Motor neuron (in vitro differentiated cells): ENCODE data around the gene SNAP23. TPM values are rescaled to one million over a fixed set of nuclear protein-coding genes. Genes with fewer than 3 reads are reported as not detected.

Experiments used
- ATAC-seq, 8 experiments: fragments of 200-7000 bp; cut with Tn5 transposase; replicated peaks in 6 of 8; 2 replicates each; pipeline ENCODE4 v1.8.0; 2021; ENCODE audit warnings: mild to moderate bottlenecking in 8 of 8, moderate library complexity in 8 of 8
- H3K27ac ChIP-seq, 2 donors: fragments of 250-450 bp; sonication (Bioruptor Pico); 2 replicates each; pipeline ENCODE4 v1.9.0; 2021; ENCODE audit warnings: antibody characterized with exemption in 2 of 2, mild to moderate bottlenecking in 2 of 2, moderate library complexity in 1 of 2
- H3K4me1 ChIP-seq, 2 donors: fragments of 250-450 bp; sonication (Bioruptor Pico); replicated peaks in 1 of 2; 2 replicates each; pipeline ENCODE4 v1.6.1; 2021; ENCODE audit warnings: antibody characterized with exemption in 2 of 2, mild to moderate bottlenecking in 2 of 2, moderate library complexity in 1 of 2
- H3K4me3 ChIP-seq, 5 donors: fragments of 250-450 bp; sonication (Bioruptor Pico); 2 replicates each; pipeline ENCODE4 v1.9.0; 2021; ENCODE audit warnings: antibody characterized with exemption in 5 of 5, mild to moderate bottlenecking in 5 of 5, moderate library complexity in 4 of 5
- WGBS, 10 experiments: fragments of 450-650 bp; shearing (Covaris generic); methylation state at CpG; one replicate each; pipeline ENCODE4 v1.0.0; 2022; 5-methylcytosine and 5-hydroxymethylcytosine counted together
- in situ Hi-C, 9 experiments: fragments of 400-800 bp; cut with MboI; loops; one replicate each; pipeline ENCODE4 v1.15.0; 2021; ENCODE audit warnings: low sequenced_read_pairs in 9 of 9, low pct_unique_long_range_greater_than_20kb in 2 of 9; ENCODE audit not compliant: unreplicated experiment in 9 of 9
- total RNA-seq, 8 experiments: library from RNA; unstranded; fragments of 300-600 nt; gene quantifications; 2 replicates each; pipeline versions ENCODE4 v1.2.3 to v1.2.4, GENCODE V29; 2022

Gene SNAP23
- total RNA-seq, 8 experiments from 2014 or later, result 5.6 to 72.9 (median 23.3) TPM

DNA sequence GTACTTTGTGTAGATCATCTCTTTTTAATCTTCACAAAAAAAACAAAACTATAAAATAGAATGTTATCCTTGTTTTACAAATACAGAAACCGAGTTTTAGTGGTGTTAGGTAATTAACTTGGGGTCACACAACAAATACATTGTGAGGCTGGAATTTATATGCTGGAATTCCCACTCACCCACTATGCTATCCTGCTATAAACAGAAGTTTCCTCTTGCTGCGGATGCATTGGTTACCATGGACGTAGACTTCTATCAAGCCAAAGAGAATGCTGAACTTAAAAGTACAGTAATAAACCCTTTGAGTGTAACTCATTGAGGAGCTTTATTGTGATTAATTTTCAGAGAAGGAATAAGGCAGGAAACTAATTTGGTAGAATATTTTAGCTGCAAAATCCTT is 9.2 kb downstream of the SNAP23 start:
- no peaks in the 10 kb centered on the region for H3K4me1 ChIP-seq
- no peak overlapping the region for H3K4me3 ChIP-seq
- no peak overlapping the region for H3K27ac ChIP-seq
- WGBS, 10 experiments, result 39 to 100% (median 79%) methylated on average over 1 to 3 of the region's 3 CpGs
- ATAC-seq, result no peak
- in situ Hi-C loops, result no loop called here

DNA sequence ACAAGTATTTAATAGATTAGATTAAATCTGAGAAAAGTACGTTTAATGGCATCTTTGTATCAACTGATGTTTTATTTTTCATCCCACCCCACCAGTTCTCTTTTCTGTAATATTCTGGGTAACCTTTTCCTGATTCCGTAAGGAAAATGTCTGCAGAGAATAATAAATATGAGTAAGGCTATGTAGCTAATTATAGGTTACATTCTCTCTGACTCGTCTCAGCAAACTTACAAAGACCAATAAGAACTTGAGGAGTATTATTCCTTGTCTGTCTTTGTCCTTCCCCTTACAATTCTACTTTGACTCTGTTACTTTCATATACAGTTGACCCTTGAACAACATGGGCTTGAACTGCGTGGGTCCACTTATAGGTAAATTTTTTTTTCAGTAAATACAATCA is 12.1 kb downstream of the SNAP23 start:
- 78 to 100% (median 87%) methylated on average over 1 to 4 of the region's 4 CpGs; no CpG with 5 or more reads in 2 of the 10 experiments for WGBS, 10 experiments
- no peak overlapping the region for H3K27ac ChIP-seq
- in situ Hi-C loops, result no loop called here
- no peaks in the 10 kb centered on the region for H3K4me1 ChIP-seq
- no peak for ATAC-seq
- no peak overlapping the region for H3K4me3 ChIP-seq

- peak in 2 of 8 experiments; percentile 52 to 62 for ATAC-seq
- Histone ChIP-seq H3K4me1 (no peaks in the 10 kb centered on the region), H3K4me3 (no peak overlapping the region), H3K27ac (no peak overlapping the region)
- 35 to 90% (median 68%) methylated on average over 2 to 9 of the region's 9 CpGs for WGBS, 10 experiments
- in situ Hi-C loops, result no loop called here
Observed at GRCh38 chr15:42508263-42508690, 12.8 kb downstream of the SNAP23 start.

- Histone ChIP-seq H3K4me1 (no peaks in the 10 kb centered on the region), H3K27ac (no peak overlapping the region), H3K4me3 (no peak overlapping the region)
- WGBS, 10 experiments, result 89 to 100% (median 100%) methylated on average over 1 to 4 of the region's 4 CpGs
- ATAC-seq, result no peak
- in situ Hi-C loops, result no loop called here
Observed at GRCh38 chr15:42510258-42511006, 15.0 kb downstream of the SNAP23 start.

DNA sequence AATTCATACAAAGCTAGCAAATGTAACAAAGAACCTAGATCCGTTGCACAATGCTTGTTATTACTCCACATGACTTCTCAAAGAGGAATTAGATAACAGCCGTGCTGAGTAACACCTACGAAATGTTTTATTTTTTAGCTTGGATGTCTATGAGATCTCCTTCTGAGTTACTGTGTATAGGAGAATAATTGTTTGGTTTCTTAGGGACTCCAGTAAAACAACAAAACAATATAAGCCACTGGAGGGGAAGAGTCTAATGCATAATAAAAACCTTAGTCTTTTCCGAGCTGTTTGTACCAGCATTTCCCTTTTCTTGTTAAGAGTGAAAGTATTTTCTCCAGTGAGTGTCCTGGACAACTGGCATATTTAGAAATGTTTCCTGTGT is 15.6 kb downstream of the SNAP23 start:
- H3K4me1 ChIP-seq, result no peaks in the 10 kb centered on the region
- in situ Hi-C loops, result no loop called here
- WGBS, 10 experiments, result 79 to 100% (median 93%) methylated on average over 1 to 4 of the region's 4 CpGs; no CpG with 5 or more reads in 1 of the 10 experiments
- H3K4me3 ChIP-seq, result no peak overlapping the region
- no peak overlapping the region for H3K27ac ChIP-seq
- ATAC-seq, result no peak

- 74 to 100% (median 100%) methylated on average over 1 to 2 of the region's 2 CpGs; no CpG with 5 or more reads in 1 of the 10 experiments for WGBS, 10 experiments
- in situ Hi-C loops, result no loop called here
- Histone ChIP-seq H3K4me1 (no peaks in the 10 kb centered on the region), H3K4me3 (no peak overlapping the region), H3K27ac (no peak overlapping the region)
- no peak for ATAC-seq
Observed at GRCh38 chr15:42523331-42523730, 27.9 kb downstream of the SNAP23 start.

- in situ Hi-C loops, result no loop called here
- 0 to 100% (median 80%) methylated on average over 1 to 3 of the region's 3 CpGs; no CpG with 5 or more reads in 1 of the 10 experiments for WGBS, 10 experiments
- H3K27ac ChIP-seq, result no peak overlapping the region
Observed at GRCh38 chr15:42528970-42529369, 33.5 kb downstream of the SNAP23 start.

DNA sequence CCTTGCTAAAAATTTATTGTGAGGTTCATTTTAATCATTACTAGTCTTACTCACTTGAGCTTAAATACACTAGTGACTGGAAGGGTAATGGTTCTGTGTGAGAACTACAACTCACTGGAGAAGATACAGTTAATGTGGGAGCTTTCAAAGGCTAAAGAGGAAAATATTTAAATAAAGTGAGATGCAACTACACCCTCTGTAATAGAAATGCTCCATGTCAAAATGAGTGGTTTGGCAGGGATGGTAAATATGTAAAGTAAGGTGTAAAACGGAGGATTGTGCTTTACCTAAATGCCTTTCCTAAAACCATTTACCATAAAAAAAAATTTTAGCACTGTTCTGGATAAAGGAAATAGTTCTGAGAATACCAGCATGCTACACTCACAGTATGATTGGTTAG is 37.8 kb downstream of the SNAP23 start:
- peak in 2 of 8 experiments; percentile 56 to 57 for ATAC-seq
- in situ Hi-C loops, result no loop called here
- WGBS, 10 experiments, result 0 to 88% (median 60%) methylated on average over 1 of the region's 1 CpG; no CpG with 5 or more reads in 3 of the 10 experiments

More at GRCh38 chr15:42528970-42529369, 33.5 kb downstream of the SNAP23 start:
- peak in 3 of 8 experiments; percentile 57 to 93 (median 89) for ATAC-seq
- Histone ChIP-seq H3K4me3 (no peak overlapping the region), H3K4me1 (no peaks in the 10 kb centered on the region)

DNA sequence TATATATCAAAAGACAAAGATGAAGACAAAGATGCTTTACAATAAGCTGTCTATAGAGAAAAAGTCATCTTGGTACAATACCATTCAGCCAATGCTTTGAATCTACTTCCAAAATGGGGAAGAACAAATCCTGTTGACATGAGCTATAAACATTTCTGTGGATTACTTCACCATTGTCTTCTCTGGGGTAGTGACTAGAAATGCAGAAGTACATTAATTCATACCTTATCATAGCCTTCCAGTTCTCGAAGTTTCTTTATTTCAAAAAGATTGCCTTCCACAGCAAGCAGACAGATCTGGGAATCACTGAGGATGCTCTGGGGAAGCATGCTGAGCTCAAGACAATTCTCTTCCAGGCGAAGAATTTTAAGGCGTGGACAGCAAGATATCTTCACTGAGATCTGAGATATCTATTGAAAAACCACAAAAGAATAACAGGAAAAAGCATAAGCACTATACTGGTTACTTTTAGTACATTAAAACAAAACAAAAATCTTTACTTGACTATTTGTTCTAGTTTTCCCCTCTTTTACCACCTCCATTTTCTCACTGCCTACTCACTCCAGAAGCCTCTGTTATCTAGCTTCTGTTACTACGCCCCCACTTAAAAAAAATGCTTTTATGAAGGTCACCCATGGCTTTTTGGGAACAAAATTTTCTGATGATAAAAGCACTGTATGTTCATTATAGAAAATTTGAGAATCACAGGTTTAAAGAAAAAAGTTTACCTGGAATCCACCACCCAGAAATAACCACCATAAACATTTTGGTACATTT is 49.6 kb downstream of the SNAP23 start:
- in situ Hi-C loops, result no loop called here
- no peak for ATAC-seq
- Histone ChIP-seq H3K27ac (no peak overlapping the region), H3K4me3 (no peak overlapping the region), H3K4me1 (peaks cover 12 to 17% of the 10 kb centered on the region in 2 donors)
- WGBS, 10 experiments, result 79 to 100% (median 96%) methylated on average over 2 to 4 of the region's 4 CpGs; no CpG with 5 or more reads in 1 of the 10 experiments

More for the DNA sequence above, 37.8 kb downstream of the SNAP23 start:
- Histone ChIP-seq H3K4me3 (no peak overlapping the region), H3K4me1 (no peaks in the 10 kb centered on the region), H3K27ac (no peak overlapping the region)

DNA sequence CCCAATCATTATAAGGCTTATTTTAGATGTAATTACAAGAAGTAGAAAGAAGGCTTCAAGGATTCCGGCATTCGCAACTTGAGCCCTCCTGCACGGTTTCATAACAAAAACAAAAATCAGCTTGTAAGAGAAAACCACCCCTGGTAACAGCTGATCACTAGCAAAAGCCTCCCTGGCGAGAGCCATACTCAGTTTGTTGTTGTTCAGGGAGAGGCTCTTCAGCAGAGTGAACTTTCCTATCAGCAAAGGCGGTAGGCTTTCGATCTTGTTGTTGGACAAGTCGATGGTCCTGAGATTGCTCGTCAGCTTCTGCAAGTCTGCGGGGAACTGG is 52.4 kb downstream of the SNAP23 start:
- in situ Hi-C loops, result no loop called here
- H3K27ac ChIP-seq, result peak overlapping the region in 1 of 2 donors; percentile 86
- peak in 5 of 8 experiments; percentile 3 to 31 (median 19) for ATAC-seq
- 0 to 20% (median 2%) methylated on average over 2 to 8 of the region's 9 CpGs; no CpG with 5 or more reads in 3 of the 10 experiments for WGBS, 10 experiments
- peaks cover 12 to 21% of the 10 kb centered on the region in 2 donors for H3K4me1 ChIP-seq
- peak overlapping the region; percentile 59 to 94 (median 89) for H3K4me3 ChIP-seq

DNA sequence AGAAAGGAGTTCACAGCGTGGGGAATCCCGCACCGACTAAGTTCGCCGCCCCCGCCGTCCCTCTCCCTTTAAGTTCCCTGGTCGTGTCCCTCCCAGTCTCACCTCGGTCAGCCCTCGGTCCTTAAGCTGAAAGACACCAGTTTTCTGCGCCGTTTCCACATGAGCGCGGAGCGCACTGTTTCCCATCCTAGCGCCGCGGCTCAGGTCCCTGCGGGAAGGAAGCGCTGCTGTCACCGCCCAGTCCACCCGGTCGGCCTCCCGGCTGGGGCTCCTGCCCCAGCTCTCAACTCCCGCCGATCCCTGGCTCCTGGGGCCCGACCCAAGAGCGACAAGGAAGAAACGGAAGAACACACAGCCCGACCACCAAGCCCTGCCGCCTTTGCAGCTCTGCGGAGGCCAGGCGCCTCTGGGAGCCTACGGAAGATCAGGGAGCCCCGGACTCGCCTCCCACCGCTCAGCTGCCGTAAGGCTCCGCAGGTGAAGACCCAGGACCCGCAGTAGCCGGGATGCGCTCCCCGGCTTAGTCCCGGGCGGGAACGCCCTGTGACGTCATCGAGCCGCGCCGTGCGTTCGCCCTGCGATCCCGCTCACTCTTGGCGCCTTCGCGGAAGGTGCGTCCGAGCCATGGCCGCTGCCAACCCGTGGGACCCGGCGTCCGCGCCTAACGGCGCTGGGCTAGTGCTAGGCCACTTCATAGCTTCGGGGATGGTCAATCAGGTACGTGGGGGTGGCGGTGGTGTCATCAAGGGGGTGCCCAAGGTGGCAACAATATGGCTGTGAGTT is 53.0 kb downstream of the SNAP23 start, which contains the start of the genes HAUS2 and LRRC57:
Gene HAUS2 (plus strand): TSS at position 590 of the 783 bp plus-strand sequence. CDS start 35 bp downstream, at position 625.
Gene LRRC57 (minus strand): TSS at position 545 of the 783 bp plus-strand sequence. CDS start 359 bp downstream, at position 186.
- in situ Hi-C loops, result no loop called here

DNA sequence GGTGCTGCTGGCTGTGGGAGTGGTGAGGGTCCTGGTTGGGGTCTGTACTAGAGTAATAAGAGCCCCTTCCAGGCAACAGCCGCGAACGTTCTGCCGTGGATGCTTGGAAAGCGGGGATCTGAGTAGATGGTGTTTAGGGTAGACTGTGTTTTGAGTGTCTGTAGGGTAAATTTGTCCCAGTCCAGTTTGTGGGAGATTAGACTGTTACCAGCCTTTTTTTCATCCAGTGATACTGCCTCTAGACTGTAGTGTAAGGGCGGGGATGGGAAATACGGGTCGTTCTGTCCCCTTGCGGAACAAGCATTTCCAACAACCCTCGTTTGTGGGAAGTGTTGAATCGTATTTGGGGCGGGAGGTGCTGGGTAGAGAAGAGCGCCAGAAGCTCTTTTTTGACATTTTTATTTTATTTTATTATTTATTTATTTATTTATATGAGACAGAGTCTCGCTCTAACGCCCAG is 53.6 kb downstream of the SNAP23 start:
- WGBS, 10 experiments, result 0 to 1% (median 0%) methylated on average over 4 to 15 of the region's 15 CpGs; no CpG with 5 or more reads in 3 of the 10 experiments
- in situ Hi-C loops, result no loop called here
- peak overlapping the region; percentile 59 to 94 (median 89) for H3K4me3 ChIP-seq

More for the DNA sequence above, 53.0 kb downstream of the SNAP23 start, which contains the start of the genes HAUS2 and LRRC57:
- peak; percentile 89 to 96 (median 95) for ATAC-seq
- Histone ChIP-seq H3K27ac (peak within 1 kb of the TSS; percentile 57 to 86), H3K4me1 (peaks cover 12 to 21% of the 10 kb centered on the region in 2 donors), H3K4me3 (peak within 1 kb of the TSS; percentile 59 to 94 (median 89))
- 0 to 7% (median 1%) methylated on average over 3 to 28 of the region's 71 CpGs; no CpG with 5 or more reads in 2 of the 10 experiments for WGBS, 10 experiments

More for the DNA sequence above, 53.6 kb downstream of the SNAP23 start:
- H3K4me1 ChIP-seq, result peaks cover 12 to 21% of the 10 kb centered on the region in 2 donors
- H3K27ac ChIP-seq, result peak overlapping the region; percentile 57 to 86
- peak; percentile 27 to 73 (median 62) for ATAC-seq
